PC-3 (cell line): ENCODE measurements around the gene ANK2.

Experiments used
- EZH2 ChIP-seq: fragments of 300-600 bp; sonication (generic); IDR thresholded peaks from one replicate; pipeline ENCODE4 v1.6.1; 2017; ENCODE audit warnings: antibody characterized with exemption, mild to moderate bottlenecking, low read length; ENCODE audit not compliant: unreplicated experiment
- TF ChIP-seq, protein P1 (sequence below): fragments of 300-600 bp; sonication (generic); conservative IDR thresholded peaks from 2 replicates; pipeline ENCODE4 v1.5.1; 2017; ENCODE audit warnings: antibody characterized with exemption, low read depth, mild to moderate bottlenecking, low read length

DNA sequence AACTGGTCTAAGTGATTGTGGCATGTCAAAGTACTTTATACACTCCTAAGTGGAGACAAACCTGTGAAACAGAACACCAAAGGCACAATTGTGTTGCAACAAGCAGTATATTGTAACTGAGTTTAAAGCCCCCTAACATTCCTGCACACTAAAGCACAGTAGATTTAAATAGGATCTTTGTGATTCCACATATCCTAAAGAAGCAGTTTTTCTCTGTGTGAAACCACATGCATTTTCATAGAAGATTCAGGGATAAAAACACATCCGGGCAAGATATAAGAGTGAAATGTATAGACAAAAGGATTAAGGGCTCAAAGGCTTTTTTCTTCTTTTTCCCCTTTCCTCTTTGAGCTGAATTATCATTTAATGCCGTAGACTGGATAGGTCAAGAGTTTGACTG lies 82.2 kb downstream of the ANK2 start:
- TF ChIP-seq, protein P1, sequence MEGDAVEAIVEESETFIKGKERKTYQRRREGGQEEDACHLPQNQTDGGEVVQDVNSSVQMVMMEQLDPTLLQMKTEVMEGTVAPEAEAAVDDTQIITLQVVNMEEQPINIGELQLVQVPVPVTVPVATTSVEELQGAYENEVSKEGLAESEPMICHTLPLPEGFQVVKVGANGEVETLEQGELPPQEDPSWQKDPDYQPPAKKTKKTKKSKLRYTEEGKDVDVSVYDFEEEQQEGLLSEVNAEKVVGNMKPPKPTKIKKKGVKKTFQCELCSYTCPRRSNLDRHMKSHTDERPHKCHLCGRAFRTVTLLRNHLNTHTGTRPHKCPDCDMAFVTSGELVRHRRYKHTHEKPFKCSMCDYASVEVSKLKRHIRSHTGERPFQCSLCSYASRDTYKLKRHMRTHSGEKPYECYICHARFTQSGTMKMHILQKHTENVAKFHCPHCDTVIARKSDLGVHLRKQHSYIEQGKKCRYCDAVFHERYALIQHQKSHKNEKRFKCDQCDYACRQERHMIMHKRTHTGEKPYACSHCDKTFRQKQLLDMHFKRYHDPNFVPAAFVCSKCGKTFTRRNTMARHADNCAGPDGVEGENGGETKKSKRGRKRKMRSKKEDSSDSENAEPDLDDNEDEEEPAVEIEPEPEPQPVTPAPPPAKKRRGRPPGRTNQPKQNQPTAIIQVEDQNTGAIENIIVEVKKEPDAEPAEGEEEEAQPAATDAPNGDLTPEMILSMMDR: no peak
- TF ChIP-seq EZH2: no peak
